ENCODE measurements around the gene SH3GL2.

SH3GL2 gene

GRCh38 chr9:17611917-17612316 lies 33.1 kb downstream of the SH3GL2 start:
- DNase-seq = no peak

GRCh38 chr9:17613758-17614157 lies 34.9 kb downstream of the SH3GL2 start:
- DNase-seq = peak; percentile 59

- no peak for DNase-seq
Measured at GRCh38 chr9:17614250-17614649, 35.4 kb downstream of the SH3GL2 start.

- DNase-seq = no peak
Measured at GRCh38 chr9:17614903-17615302, 36.0 kb downstream of the SH3GL2 start.

GRCh38 chr9:17622141-17622540 lies 43.3 kb downstream of the SH3GL2 start:
- DNase-seq = no peak

GRCh38 chr9:17622749-17623148 lies 43.9 kb downstream of the SH3GL2 start:
- DNase-seq = no peak

- no peak for DNase-seq
Measured at GRCh38 chr9:17623965-17624364, 45.1 kb downstream of the SH3GL2 start.

- no peak for DNase-seq
Measured at GRCh38 chr9:17624571-17624970, 45.7 kb downstream of the SH3GL2 start.

GRCh38 chr9:17625644-17626388 lies 47.0 kb downstream of the SH3GL2 start:
- DNase-seq = no peak

- peak; percentile 72 for DNase-seq
Measured at GRCh38 chr9:17627641-17628040, 48.8 kb downstream of the SH3GL2 start.

- no peak for DNase-seq
Measured at GRCh38 chr9:17628624-17629023, 49.8 kb downstream of the SH3GL2 start.

- DNase-seq = no peak
Measured at GRCh38 chr9:17630531-17630949, 51.7 kb downstream of the SH3GL2 start.

GRCh38 chr9:17631396-17631795 lies 52.5 kb downstream of the SH3GL2 start:
- no peak for DNase-seq

- no peak for DNase-seq
Measured at GRCh38 chr9:17632994-17633393, 54.1 kb downstream of the SH3GL2 start.

- DNase-seq = no peak
Measured at GRCh38 chr9:17635115-17635890, 56.4 kb downstream of the SH3GL2 start.

- DNase-seq = no peak
Measured at GRCh38 chr9:17636349-17636748, 57.5 kb downstream of the SH3GL2 start.

- DNase-seq = no peak
Measured at GRCh38 chr9:17636821-17637220, 58.0 kb downstream of the SH3GL2 start.

- no peak for DNase-seq
Measured at GRCh38 chr9:17637229-17637628, 58.4 kb downstream of the SH3GL2 start.

- DNase-seq = no peak
Measured at GRCh38 chr9:17648516-17648915, 69.7 kb downstream of the SH3GL2 start.

- DNase-seq = no peak
Measured at GRCh38 chr9:17651725-17652124, 72.9 kb downstream of the SH3GL2 start.

GRCh38 chr9:17653947-17654465 lies 75.1 kb downstream of the SH3GL2 start:
- no peak for DNase-seq

- no peak for DNase-seq
Measured at GRCh38 chr9:17656889-17657288, 78.0 kb downstream of the SH3GL2 start.

GRCh38 chr9:17658237-17658636 lies 79.4 kb downstream of the SH3GL2 start:
- no peak for DNase-seq

GRCh38 chr9:17660158-17660557 lies 81.3 kb downstream of the SH3GL2 start:
- no peak for DNase-seq
